ENCODE measurements around the gene EPHA6. TPM values are rescaled to one million over a fixed set of nuclear protein-coding genes. Genes with fewer than 3 reads are reported as not detected.

Gene EPHA6
- total and polyA plus RNA-seq, 2 donors (not counting 1 experiment from before 2014, with no cell fraction given) = under 0.01 TPM; not detected in 1

GRCh38 chr3:97576221-97576620 lies 761.8 kb downstream of the EPHA6 start:
- TF ChIP-seq EZH2 (IDR thresholded peaks at IDR 0.05; ENCODE audit: low read length, missing control alignments) = no peak
- TF ChIP-seq, protein P1, sequence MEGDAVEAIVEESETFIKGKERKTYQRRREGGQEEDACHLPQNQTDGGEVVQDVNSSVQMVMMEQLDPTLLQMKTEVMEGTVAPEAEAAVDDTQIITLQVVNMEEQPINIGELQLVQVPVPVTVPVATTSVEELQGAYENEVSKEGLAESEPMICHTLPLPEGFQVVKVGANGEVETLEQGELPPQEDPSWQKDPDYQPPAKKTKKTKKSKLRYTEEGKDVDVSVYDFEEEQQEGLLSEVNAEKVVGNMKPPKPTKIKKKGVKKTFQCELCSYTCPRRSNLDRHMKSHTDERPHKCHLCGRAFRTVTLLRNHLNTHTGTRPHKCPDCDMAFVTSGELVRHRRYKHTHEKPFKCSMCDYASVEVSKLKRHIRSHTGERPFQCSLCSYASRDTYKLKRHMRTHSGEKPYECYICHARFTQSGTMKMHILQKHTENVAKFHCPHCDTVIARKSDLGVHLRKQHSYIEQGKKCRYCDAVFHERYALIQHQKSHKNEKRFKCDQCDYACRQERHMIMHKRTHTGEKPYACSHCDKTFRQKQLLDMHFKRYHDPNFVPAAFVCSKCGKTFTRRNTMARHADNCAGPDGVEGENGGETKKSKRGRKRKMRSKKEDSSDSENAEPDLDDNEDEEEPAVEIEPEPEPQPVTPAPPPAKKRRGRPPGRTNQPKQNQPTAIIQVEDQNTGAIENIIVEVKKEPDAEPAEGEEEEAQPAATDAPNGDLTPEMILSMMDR (conservative IDR thresholded peaks at IDR 0.05 in 1 of 2, IDR thresholded peaks at IDR 0.05 in 1 of 2; ENCODE audit: low read depth in 1 of 2, low read length in 2 of 2) = no peak
- Histone ChIP-seq H2AFZ (ENCODE audit: low read length) (no peak overlapping the region), H3K4me1 (ENCODE audit: control insufficient read depth, extremely low read depth, insufficient read depth, low read length) (no peaks in the 10 kb centered on the region), H3K27ac (ENCODE audit: insufficient read depth, low read length) (no peak overlapping the region), H3K9me3 (ENCODE audit: control insufficient read depth, insufficient read depth, low read depth, low read length) (no peaks in the 10 kb centered on the region), H4K20me1 (ENCODE audit: control insufficient read depth, extremely low read depth, insufficient read depth, low read length) (no peaks in the 10 kb centered on the region), H3K4me2 (ENCODE audit: extremely low read depth, insufficient read depth, low read length) (no peak overlapping the region), H3K9ac (ENCODE audit: insufficient read depth, low read length) (no peak overlapping the region), H3K36me3 (ENCODE audit: control insufficient read depth, insufficient read depth, low read length) (no peaks in the 10 kb centered on the region), H3K4me3 (replicated peaks in 1 of 4; ENCODE audit: control extremely low read depth in 1 of 4, insufficient read depth in 1 of 4, low read depth in 3 of 4, low read length in 4 of 4) (no peak overlapping the region), H3K27me3 (ENCODE audit: control insufficient read depth, insufficient read depth, low read length) (no peaks in the 10 kb centered on the region), H3K79me2 (ENCODE audit: control insufficient read depth, insufficient read depth, low read length) (no peaks in the 10 kb centered on the region)
- DNase-seq (ENCODE audit: low read depth in 2 of 2) = no peak

GRCh38 chr3:97579365-97579764 lies 765.0 kb downstream of the EPHA6 start:
- H3K4me1 ChIP-seq (ENCODE audit: control insufficient read depth, extremely low read depth, insufficient read depth, low read length) = no peaks in the 10 kb centered on the region
- TF ChIP-seq, protein P1 (conservative IDR thresholded peaks at IDR 0.05 in 1 of 2, IDR thresholded peaks at IDR 0.05 in 1 of 2; ENCODE audit: low read depth in 1 of 2, low read length in 2 of 2) = no peak
- TF ChIP-seq EZH2 (IDR thresholded peaks at IDR 0.05; ENCODE audit: low read length, missing control alignments) = no peak
- no peaks in the 10 kb centered on the region for H3K27me3 ChIP-seq (ENCODE audit: control insufficient read depth, insufficient read depth, low read length)
- DNase-seq (ENCODE audit: low read depth in 2 of 2) = peak in 1 of 2 donors; percentile 0
- no peak overlapping the region for H2AFZ ChIP-seq (ENCODE audit: low read length)
- no peaks in the 10 kb centered on the region for H3K9me3 ChIP-seq (ENCODE audit: control insufficient read depth, insufficient read depth, low read depth, low read length)
- H3K4me2 ChIP-seq (ENCODE audit: extremely low read depth, insufficient read depth, low read length) = no peak overlapping the region
- no peak overlapping the region for H3K4me3 ChIP-seq (replicated peaks in 1 of 4; ENCODE audit: control extremely low read depth in 1 of 4, insufficient read depth in 1 of 4, low read depth in 3 of 4, low read length in 4 of 4)
- H3K79me2 ChIP-seq (ENCODE audit: control insufficient read depth, insufficient read depth, low read length) = no peaks in the 10 kb centered on the region
- no peaks in the 10 kb centered on the region for H4K20me1 ChIP-seq (ENCODE audit: control insufficient read depth, extremely low read depth, insufficient read depth, low read length)
- no peaks in the 10 kb centered on the region for H3K36me3 ChIP-seq (ENCODE audit: control insufficient read depth, insufficient read depth, low read length)
- H3K9ac ChIP-seq (ENCODE audit: insufficient read depth, low read length) = no peak overlapping the region
- no peak overlapping the region for H3K27ac ChIP-seq (ENCODE audit: insufficient read depth, low read length)

DNA sequence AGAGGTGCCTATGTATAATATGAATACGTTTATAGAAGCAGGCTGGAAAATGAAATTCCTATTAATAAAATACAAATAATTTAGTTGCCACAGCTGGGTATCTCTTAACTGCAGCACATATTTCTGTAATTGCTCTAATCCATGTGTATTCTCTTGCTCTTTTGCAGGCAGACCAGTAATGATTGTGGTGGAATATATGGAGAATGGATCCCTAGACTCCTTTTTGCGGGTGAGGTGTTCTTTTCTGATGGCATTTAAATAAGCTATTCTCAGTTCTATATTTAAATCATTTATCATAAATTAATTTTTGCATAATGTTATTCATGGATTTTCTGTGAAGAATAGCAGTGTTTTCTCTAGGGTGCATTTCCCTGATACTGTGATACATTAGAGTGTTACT lies 796.2 kb downstream of the EPHA6 start:
- no peaks in the 10 kb centered on the region for H3K79me2 ChIP-seq (ENCODE audit: control insufficient read depth, insufficient read depth, low read length)
- H3K9ac ChIP-seq (ENCODE audit: insufficient read depth, low read length) = no peak overlapping the region
- H4K20me1 ChIP-seq (ENCODE audit: control insufficient read depth, extremely low read depth, insufficient read depth, low read length) = no peaks in the 10 kb centered on the region
- no peak for DNase-seq (ENCODE audit: low read depth in 2 of 2)
- H3K9me3 ChIP-seq (ENCODE audit: control insufficient read depth, insufficient read depth, low read depth, low read length) = no peaks in the 10 kb centered on the region
- no peak for TF ChIP-seq EZH2 (IDR thresholded peaks at IDR 0.05; ENCODE audit: low read length, missing control alignments)
- TF ChIP-seq, protein P1 (conservative IDR thresholded peaks at IDR 0.05 in 1 of 2, IDR thresholded peaks at IDR 0.05 in 1 of 2; ENCODE audit: low read depth in 1 of 2, low read length in 2 of 2) = no peak
- no peak overlapping the region for H3K4me2 ChIP-seq (ENCODE audit: extremely low read depth, insufficient read depth, low read length)
- no peaks in the 10 kb centered on the region for H3K27me3 ChIP-seq (ENCODE audit: control insufficient read depth, insufficient read depth, low read length)
- no peak overlapping the region for H2AFZ ChIP-seq (ENCODE audit: low read length)
- H3K36me3 ChIP-seq (ENCODE audit: control insufficient read depth, insufficient read depth, low read length) = no peaks in the 10 kb centered on the region
- H3K4me1 ChIP-seq (ENCODE audit: control insufficient read depth, extremely low read depth, insufficient read depth, low read length) = no peaks in the 10 kb centered on the region
- no peak overlapping the region for H3K27ac ChIP-seq (ENCODE audit: insufficient read depth, low read length)
- no peak overlapping the region for H3K4me3 ChIP-seq (replicated peaks in 1 of 4; ENCODE audit: control extremely low read depth in 1 of 4, insufficient read depth in 1 of 4, low read depth in 3 of 4, low read length in 4 of 4)
